Cerebellar cortex (tissue), 1 donor: ENCODE results near the gene CBX6.

ENCODE experiments used
- DNase-seq: peaks from one replicate; pipeline ENCODE4 v3.0.0-alpha.2; 2015; ENCODE audit warnings: low spot score

CBX6 gene

GRCh38 chr22:38872172-38872830 lies at the start of gene CBX6:
TSS of gene CBX6 (minus strand) at chr22:38872216. CDS start at chr22:38872190, 26 bp downstream.
- peak; percentile 86 for DNase-seq

GRCh38 chr22:38921806-38922205 lies 49.8 kb upstream of the CBX6 start:
- no peak for DNase-seq

GRCh38 chr22:38921120-38921519 lies 49.1 kb upstream of the CBX6 start:
- DNase-seq, result no peak

GRCh38 chr22:38919631-38920190 lies 47.7 kb upstream of the CBX6 start:
- DNase-seq, result no peak

GRCh38 chr22:38911434-38911833 lies 39.4 kb upstream of the CBX6 start:
- DNase-seq, result no peak

- no peak for DNase-seq
These were observed 35.8 kb upstream of the CBX6 start for GRCh38 chr22:38907767-38908166.

GRCh38 chr22:38906052-38906451 lies 34.0 kb upstream of the CBX6 start:
- no peak for DNase-seq

GRCh38 chr22:38904052-38904617 lies 32.1 kb upstream of the CBX6 start:
- peak; percentile 28 for DNase-seq

GRCh38 chr22:38901111-38901641 lies 29.2 kb upstream of the CBX6 start:
- no peak for DNase-seq

- DNase-seq, result no peak
These were observed 28.7 kb upstream of the CBX6 start for GRCh38 chr22:38900677-38901076.

- no peak for DNase-seq
These were observed 19.2 kb upstream of the CBX6 start for GRCh38 chr22:38891256-38891655.

- DNase-seq, result no peak
These were observed 18.4 kb upstream of the CBX6 start for GRCh38 chr22:38890377-38890776.

GRCh38 chr22:38886333-38886732 lies 14.3 kb upstream of the CBX6 start:
- DNase-seq, result no peak

- no peak for DNase-seq
These were observed 11.1 kb upstream of the CBX6 start for GRCh38 chr22:38882972-38883622.

- peak; percentile 46 for DNase-seq
These were observed 10.2 kb upstream of the CBX6 start for GRCh38 chr22:38881997-38882879.

GRCh38 chr22:38881464-38881871 lies 9.5 kb upstream of the CBX6 start:
- peak; percentile 87 for DNase-seq

GRCh38 chr22:38879961-38880360 lies 7.9 kb upstream of the CBX6 start:
- no peak for DNase-seq

- DNase-seq, result no peak
These were observed 7.2 kb upstream of the CBX6 start for GRCh38 chr22:38879108-38879729.

GRCh38 chr22:38878001-38878400 lies 6.0 kb upstream of the CBX6 start:
- no peak for DNase-seq

- DNase-seq, result no peak
These were observed 2.7 kb upstream of the CBX6 start for GRCh38 chr22:38874529-38875222.
